Mesodermal cell (in vitro differentiated cells): ENCODE results near the gene TBL3.
"Not testable (repeated sequence)": the region's sequence is repeated elsewhere in the genome, so short reads cannot be mapped to it uniquely, and the experiment has no call there.

Experiments used
- H3K27ac ChIP-seq: 2 replicates; pipeline ENCODE4 v1.7.0; 2013; ENCODE audit warnings: mild to moderate bottlenecking, low read depth, low read length, moderate library complexity; ENCODE audit not compliant: severe bottlenecking
- H3K36me3 ChIP-seq: 2 replicates; pipeline ENCODE4 v1.7.1; 2013; ENCODE audit warnings: mild to moderate bottlenecking, low read length, moderate library complexity; ENCODE audit not compliant: control insufficient read depth, insufficient read depth
- H3K4me1 ChIP-seq: one replicate; pipeline ENCODE4 v1.7.1; 2013; ENCODE audit warnings: mild to moderate bottlenecking, low read length; ENCODE audit not compliant: insufficient read depth, control insufficient read depth, poor library complexity, severe bottlenecking
- H3K4me3 ChIP-seq: 2 replicates; pipeline ENCODE4 v1.7.0; 2013; ENCODE audit warnings: low read length, control low read depth, mild to moderate bottlenecking; ENCODE audit not compliant: insufficient read depth, poor library complexity, severe bottlenecking; ENCODE audit errors: extremely low read depth
- H3K9me3 ChIP-seq: 2 replicates; pipeline ENCODE4 v1.7.1; 2013; ENCODE audit warnings: mild to moderate bottlenecking, low read length, moderate library complexity; ENCODE audit not compliant: control insufficient read depth
- WGBS, 2 experiments: methylation state at CpG; one replicate each; pipeline ENCODE4 v1.1.5; 2013; ENCODE audit warnings: missing lambda C conversion rate in 2 of 2; ENCODE audit not compliant: insufficient coverage in 2 of 2; 5-methylcytosine and 5-hydroxymethylcytosine counted together

The TBL3 gene

GRCh38 chr16:2011726-2012125 is 39.9 kb downstream of the TBL3 start:
- H3K4me1 ChIP-seq, result peaks cover 24% of the 10 kb centered on the region
- H3K27ac ChIP-seq, H3K4me3 ChIP-seq, H3K9me3 ChIP-seq: not testable (repeated sequence)
- H3K36me3 ChIP-seq, result peaks cover 19% of the 10 kb centered on the region
- 75 to 90% methylated on average over 2 to 6 of the region's 9 CpGs for WGBS, 2 experiments

GRCh38 chr16:2013527-2013926 is 41.7 kb downstream of the TBL3 start:
- Histone ChIP-seq H3K4me1 (peaks cover 7% of the 10 kb centered on the region), H3K36me3 (peaks cover under 1% of the 10 kb centered on the region)
- 92 to 95% methylated on average over 6 to 13 of the region's 15 CpGs for WGBS, 2 experiments

GRCh38 chr16:2015117-2015946 is 43.5 kb downstream of the TBL3 start:
- 88 to 92% methylated on average over 17 to 18 of the region's 24 CpGs for WGBS, 2 experiments
- Histone ChIP-seq H3K27ac (no peak overlapping the region), H3K4me1 (peaks cover 5% of the 10 kb centered on the region), H3K4me3 (no peak overlapping the region), H3K9me3 (no peaks in the 10 kb centered on the region), H3K36me3 (no peaks in the 10 kb centered on the region)

More at GRCh38 chr16:2013527-2013926, 41.7 kb downstream of the TBL3 start:
- no peak overlapping the region for H3K4me3 ChIP-seq
- no peaks in the 10 kb centered on the region for H3K9me3 ChIP-seq
- H3K27ac ChIP-seq, result no peak overlapping the region

GRCh38 chr16:2015947-2016208 is 44.0 kb downstream of the TBL3 start:
- Histone ChIP-seq H3K27ac (no peak overlapping the region), H3K36me3 (no peaks in the 10 kb centered on the region), H3K9me3 (no peaks in the 10 kb centered on the region), H3K4me1 (no peaks in the 10 kb centered on the region), H3K4me3 (no peak overlapping the region)
- 95% methylated on average over 4 to 5 of the region's 7 CpGs for WGBS, 2 experiments

GRCh38 chr16:2016407-2016922 is 44.6 kb downstream of the TBL3 start:
- Histone ChIP-seq H3K27ac (no peak overlapping the region), H3K4me1 (no peaks in the 10 kb centered on the region), H3K9me3 (no peaks in the 10 kb centered on the region), H3K36me3 (no peaks in the 10 kb centered on the region), H3K4me3 (no peak overlapping the region)
- 52 to 58% methylated on average over 11 to 12 of the region's 13 CpGs for WGBS, 2 experiments

- Histone ChIP-seq H3K4me3 (peak within 1 kb of the TSS; percentile 26), H3K27ac (no peak within 1 kb of the TSS), H3K4me1 (peaks cover 14% of the 10 kb centered on the region), H3K9me3 (no peaks in the 10 kb centered on the region), H3K36me3 (no peaks in the 10 kb centered on the region)
- WGBS, 2 experiments, result 10 to 12% methylated on average over 19 to 33 of the region's 33 CpGs
These were observed 47.7 kb downstream of the TBL3 start, which contains the start of gene NPW for GRCh38 chr16:2019518-2019920. Gene NPW (plus strand): TSS chr16:2019785.

GRCh38 chr16:2019921-2020831 is 48.3 kb downstream of the TBL3 start:
- Histone ChIP-seq H3K4me1 (peaks cover 18% of the 10 kb centered on the region), H3K9me3 (no peaks in the 10 kb centered on the region), H3K36me3 (no peaks in the 10 kb centered on the region), H3K4me3 (peak overlapping the region; percentile 26), H3K27ac (no peak overlapping the region)
- WGBS, 2 experiments, result 4 to 5% methylated on average over 74 to 94 of the region's 96 CpGs

- H3K4me1 ChIP-seq, result peaks cover 22% of the 10 kb centered on the region
- peak overlapping the region; percentile 86 for H3K27ac ChIP-seq
- peak overlapping the region; percentile 31 for H3K4me3 ChIP-seq
- H3K9me3 ChIP-seq, result no peaks in the 10 kb centered on the region
- WGBS, 2 experiments, result 7 to 8% methylated on average over 8 to 14 of the region's 14 CpGs
- no peaks in the 10 kb centered on the region for H3K36me3 ChIP-seq
These were observed 50.9 kb downstream of the TBL3 start for GRCh38 chr16:2022723-2023091.

- Histone ChIP-seq H3K36me3 (peaks cover 1% of the 10 kb centered on the region), H3K9me3 (no peaks in the 10 kb centered on the region), H3K4me1 (peaks cover 22% of the 10 kb centered on the region), H3K4me3 (peak overlapping the region; percentile 31), H3K27ac (peak overlapping the region; percentile 86)
- WGBS, 2 experiments, result 15% methylated on average over 38 to 44 of the region's 53 CpGs
These were observed 51.5 kb downstream of the TBL3 start for GRCh38 chr16:2023092-2024031.

- peaks cover 8% of the 10 kb centered on the region for H3K36me3 ChIP-seq
- H3K9me3 ChIP-seq, result no peaks in the 10 kb centered on the region
- H3K4me3 ChIP-seq, result no peak overlapping the region
- peaks cover 22% of the 10 kb centered on the region for H3K4me1 ChIP-seq
- WGBS, 2 experiments, result 93 to 97% methylated on average over 9 to 12 of the region's 12 CpGs
- H3K27ac ChIP-seq, result no peak overlapping the region
These were observed 52.2 kb downstream of the TBL3 start for GRCh38 chr16:2024032-2024420.
